GM19468 (cell line): ENCODE data around the gene PRDM15.

Source experiments
- ATAC-seq: cut with Tn5 transposase; IDR thresholded peaks from one replicate; pipeline ENCODE4 v1.9.1; 2021; ENCODE audit warnings: mild to moderate bottlenecking, moderate library complexity, moderate number of reproducible peaks; ENCODE audit not compliant: unreplicated experiment; ENCODE audit errors: extremely low read depth

Gene PRDM15

DNA sequence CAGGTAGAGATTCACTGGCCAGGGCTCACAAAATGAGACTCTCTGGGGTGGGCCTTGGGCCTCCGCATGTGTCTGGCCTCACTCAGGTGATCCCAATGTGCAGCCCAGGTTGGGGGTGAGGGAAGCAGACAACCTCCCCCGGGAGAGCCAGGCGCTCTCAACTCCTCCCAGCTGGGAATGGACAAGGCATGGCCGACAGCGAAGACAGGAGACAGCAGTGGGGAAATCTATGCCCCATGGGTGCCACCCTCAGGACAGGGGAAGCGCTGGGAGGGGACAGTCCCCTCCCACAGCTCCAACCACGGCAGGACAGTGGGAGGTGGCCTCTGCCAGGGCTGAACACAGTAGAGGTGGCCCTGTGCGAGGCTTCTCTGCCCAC, 47.7 kb downstream of the PRDM15 start:
- ATAC-seq = no peak

DNA sequence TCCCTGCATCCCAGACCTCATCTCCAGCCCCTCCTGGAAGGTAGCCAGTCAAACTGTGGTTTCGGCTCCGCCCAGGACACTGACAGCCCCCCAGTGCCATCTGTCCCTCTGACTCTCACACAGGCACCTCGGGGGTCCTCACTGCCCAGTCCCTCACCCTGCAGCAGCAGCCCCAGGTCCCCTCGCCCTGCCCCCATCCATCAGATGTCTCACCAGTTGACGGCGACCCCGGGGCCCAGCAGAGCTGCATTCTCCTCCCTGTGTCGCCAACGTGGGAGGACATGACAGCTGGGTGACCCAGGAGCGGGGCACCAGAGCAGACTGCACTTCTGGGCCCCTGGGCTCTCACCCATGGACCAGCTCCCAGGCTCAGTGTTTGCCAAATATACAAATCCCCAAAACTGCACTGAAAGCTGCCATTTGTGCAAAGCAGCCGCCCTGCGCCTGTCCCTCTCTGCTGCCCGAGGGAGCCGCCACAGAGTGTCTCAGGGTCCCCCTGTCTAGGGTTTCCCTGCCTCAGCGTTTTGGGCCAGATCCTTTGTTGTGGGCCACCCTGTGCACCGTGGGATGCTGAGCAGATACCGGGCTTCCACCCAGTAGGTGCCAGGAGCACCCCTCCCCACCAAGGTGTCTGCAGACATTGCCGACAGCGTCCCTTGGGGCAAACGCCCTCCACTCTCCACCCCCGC, 48.2 kb downstream of the PRDM15 start:
- ATAC-seq = no peak

DNA sequence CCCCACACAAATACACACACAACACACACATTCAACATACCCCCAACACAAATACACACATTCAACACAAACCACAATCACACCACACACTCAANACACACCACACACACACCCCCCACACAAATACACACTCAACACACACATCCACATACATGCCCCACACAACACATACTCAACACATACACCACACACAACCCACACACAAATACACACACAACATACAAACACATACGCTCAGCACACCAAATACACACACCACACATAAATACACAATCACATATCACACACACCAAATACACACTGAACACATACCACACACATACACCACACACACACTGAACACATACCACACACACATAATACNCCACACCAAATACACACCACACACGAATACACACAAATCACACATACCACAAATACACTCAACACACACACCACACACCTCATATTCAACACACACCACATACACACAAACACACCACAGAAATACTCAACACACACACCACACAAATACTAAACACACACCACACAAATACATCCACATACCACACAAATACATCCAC, 48.9 kb downstream of the PRDM15 start:
- ATAC-seq = no peak

DNA sequence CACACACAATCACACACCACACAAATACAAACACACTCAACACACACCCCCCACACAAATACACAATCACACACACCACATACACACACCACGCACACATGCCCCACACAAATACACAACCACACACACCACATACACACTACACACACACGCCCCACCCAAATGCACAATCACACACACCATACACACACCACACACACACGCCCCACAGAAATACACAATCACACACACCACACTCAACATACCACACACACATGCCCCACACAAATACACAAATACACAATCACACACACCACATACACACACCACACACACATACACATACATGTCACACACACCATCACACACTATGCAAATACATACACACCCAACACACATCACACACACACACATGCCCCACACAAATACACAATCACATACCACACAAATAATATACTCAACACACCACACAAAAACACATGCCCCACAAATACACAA, 50.2 kb downstream of the PRDM15 start:
- no peak for ATAC-seq

DNA sequence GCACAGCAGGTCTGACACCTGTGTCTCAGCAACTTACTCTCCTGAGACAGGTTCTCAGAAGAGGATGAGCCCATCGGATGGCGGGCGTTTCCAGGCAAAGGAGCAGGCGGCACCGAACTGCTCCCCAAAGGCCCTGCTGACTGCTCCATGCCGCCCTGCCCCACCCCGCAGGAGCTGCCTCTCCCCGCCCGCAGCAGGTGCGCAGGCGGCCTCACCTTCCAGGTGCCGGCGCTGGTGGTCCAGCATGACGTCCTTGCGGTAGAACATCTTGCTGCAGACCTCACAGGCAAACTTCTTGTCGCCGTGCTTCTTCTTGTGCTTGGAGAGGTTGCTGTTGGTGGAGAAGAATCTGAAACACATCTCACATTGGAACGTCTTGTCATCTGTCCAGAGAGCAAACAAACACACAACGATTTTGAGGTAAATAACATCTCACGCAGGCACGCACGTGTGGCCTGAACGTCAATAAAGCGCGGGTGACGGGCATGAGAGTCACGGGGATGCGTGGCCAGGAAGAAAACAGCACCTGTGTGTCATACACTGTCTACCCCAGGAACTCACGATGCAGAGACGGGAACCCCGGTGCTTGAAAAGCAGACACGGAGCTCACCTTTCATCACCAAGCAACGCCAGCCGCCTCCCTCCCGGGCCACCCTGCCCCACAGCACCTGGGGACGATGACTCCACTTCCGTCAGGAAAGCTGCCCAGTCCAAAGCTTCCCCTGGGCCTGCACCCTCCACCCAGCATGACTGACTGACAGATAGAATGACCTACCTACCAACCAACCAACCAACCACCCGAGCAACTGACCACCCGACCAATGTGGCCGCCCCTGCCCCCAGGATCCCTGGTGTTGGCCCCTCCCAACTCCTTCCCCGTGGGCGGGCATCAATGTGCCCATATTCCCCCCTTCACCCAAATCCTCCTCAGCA, 50.9 kb downstream of the PRDM15 start:
- no peak for ATAC-seq

DNA sequence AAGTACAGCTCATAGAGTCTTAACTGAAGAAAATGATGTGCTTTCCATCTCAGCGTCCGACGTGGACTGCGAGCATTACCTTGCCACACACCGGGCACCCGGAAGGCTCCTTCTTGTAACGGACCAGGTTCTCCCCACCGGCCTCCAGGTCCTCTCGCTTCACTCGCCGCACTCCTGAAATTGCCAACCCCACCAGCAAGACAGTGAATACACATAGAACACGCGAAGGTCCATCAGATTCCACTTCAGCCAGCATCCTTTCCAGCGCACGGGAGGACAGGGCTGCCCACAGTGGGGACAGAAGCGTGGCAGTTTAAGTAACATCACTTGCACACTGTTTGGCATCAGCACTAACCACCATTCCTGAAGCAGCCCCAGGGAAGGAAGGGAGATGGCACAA, 53.3 kb downstream of the PRDM15 start:
- no peak for ATAC-seq

DNA sequence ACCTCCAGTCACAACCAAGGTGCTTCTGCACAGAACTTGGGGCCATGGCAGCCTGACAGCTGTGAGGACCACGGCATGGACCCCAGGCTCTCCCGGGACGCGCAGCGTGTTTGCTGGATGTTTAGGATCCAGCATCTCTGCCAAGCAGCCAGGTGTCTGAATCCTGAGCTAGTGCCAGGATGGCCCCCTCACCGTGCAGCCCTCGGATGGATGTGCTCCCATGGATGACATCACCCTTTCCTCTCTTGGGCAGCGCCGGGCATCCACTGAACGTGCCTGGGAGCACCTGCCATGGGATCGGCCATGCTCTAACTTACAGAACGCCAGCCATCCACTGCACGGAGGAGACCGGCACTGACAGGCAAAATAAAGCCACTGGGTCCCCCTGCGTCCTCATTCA, 53.9 kb downstream of the PRDM15 start:
- no peak for ATAC-seq

DNA sequence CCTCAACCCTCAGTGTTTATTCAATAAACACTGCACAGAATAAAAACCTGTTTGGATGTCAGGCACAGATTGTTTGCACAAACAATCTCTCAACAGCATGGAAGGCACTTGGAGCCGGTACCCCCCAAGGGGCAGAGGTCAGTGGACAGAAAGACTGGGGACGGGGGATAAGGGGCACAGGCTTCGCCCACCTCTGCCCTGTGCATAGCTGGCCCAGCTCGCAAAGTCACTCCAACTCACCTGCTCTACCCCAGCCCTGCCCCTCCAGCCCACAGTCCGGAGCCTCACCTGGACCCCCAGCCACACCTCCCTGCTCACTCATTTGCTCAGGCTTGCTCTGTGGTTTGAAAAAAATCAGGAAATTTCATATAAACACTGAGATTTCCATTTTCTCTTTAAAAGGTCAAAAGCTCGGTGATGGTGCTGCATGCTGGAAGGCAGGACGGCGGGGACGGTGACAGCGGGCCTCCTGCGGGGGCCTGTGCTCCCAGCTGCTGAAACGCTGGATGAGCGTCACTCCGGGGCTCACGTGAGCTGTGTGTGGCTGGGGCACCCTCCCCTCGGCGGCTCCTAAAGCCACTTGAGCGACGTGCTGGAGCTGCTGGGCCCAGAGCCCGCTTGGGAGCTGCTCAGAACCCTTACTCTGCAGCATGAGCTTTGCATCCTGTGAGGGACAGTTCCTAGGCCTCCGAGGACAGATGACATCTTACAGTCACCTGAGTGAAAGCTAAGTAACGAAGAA, 54.5 kb downstream of the PRDM15 start:
- ATAC-seq = no peak

DNA sequence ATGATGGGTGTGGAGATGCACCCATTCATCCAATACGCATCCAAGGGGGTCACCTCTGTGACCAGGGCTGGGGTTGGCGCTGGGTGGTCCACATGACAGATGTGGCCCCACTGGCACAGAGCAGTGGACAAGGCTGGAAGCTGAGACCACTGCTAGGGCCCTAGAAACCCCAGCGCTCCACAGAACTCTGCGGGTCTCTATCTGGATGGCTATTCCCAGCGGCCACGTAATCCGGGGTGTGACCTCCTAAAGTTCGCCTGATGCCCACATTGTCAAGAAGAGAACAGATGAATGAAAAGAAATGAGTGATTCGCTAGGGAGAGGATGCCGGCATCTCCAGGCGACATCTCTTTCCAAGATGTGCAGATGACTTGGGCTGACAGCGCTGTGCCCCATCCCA, 55.2 kb downstream of the PRDM15 start:
- no peak for ATAC-seq

DNA sequence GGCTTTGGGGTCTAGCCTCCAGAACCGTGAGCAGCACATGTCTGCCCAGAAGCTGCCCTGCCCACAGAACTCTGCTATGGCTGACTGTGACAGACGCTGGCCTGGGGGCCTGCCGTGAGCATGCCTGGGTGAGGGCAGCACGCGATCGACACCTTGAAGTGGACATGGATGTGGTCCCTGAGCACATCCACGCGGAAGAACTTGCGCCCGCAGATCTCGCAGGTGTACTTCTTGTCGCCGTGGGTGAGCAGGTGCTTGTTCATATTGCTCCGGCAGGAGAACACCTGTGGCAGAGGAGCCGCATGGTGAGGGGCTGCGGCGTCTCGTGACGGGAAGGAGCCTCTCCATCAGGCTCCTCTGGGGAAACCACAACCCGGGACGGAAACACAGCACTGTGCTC, 56.0 kb downstream of the PRDM15 start:
- ATAC-seq = no peak

DNA sequence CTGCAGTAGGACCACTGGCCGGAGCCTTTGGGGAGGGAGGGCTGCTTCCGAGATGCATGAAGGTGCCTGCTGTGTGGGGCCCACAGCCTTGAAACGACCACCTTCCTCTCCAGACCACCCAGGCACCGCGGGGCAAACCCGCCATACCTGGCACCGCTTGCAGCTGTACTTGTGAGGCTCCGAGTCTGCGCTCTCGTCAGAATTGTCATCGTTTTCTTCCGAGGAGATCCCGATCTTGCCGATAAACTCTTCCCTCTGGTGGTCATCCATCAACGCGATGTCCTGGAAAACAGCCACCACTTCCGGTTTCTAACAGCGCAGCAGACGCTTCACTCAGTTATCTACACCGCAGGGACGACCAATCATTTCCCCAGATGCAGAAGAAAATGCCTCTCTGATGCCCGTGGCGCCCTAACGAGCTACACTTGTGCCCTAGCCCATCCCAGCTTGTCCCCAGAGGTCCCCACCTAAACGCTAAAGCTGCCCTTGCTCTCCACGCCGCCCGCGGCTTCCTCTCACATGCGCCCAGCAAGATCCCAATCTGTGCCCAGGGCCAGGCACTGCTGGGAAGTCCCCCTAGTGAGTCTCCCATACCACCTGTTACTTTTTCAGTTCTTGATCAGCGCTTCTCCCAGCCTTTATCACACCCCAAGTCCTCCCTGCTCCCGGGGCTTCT, 57.2 kb downstream of the PRDM15 start:
- ATAC-seq = no peak

DNA sequence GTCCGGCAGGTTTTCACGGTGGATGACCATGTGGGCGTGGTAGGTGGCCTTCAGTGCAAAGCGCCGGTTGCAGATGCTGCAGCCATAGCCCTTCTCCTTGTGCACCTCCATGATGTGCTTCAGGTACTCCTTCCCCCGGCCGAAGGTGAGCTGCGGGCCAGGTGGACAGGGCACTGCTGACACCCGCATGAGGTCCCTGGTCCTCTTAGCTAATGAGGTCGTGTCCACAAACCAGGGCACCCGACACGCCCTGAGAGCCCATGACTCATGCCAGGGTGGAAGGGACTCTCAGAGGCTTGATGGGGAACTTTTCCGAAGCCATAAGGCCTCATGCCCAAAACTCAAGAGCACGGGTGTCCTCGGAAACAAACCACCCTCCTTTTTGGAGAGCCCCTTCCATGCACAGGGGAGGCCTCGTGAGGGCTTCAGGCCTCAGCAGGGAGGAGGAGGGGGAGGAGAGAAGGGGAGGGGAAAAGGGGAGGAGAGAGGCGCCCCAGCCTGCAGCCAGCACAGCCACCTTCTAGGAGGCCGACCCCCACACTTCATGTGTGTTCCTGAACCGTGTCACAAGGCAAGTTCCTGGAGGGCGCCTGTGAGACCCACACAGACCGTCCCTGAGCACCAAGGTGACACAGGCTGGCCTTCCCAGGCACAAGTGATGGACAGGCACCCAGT, 57.9 kb downstream of the PRDM15 start:
- ATAC-seq = no peak

DNA sequence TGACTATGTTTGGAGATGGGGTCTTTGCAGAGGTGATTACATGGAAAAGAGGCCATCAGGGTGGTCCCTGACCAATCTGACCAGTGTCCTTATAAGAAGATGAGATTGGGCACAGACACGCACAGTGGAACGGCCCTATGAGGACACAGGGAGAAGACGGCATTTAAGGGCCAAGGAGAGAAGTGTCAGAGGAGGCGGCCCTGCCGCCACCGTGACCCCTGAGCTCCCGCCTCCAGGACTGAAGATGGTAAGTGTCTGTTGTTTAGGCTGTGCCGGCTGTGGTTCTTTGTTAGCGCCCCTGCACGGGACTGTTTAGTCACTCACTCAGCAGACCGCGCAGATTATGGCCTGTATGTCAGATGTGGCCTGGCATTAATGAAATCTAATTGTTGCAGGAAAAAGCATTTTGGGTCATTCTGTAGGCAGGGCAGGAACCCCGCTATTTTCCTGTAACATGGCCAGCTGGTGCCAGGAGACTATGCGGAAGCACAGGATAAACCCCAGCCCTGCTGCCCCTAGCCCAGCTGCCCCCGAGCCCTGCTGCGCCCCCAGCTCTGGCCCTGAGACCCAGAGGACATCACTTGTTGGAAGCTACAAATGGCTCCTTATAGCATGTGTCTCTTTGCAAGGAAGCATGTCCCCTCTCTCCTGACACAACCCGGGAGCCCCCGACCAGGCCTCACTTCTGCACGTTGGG, 58.6 kb downstream of the PRDM15 start:
- no peak for ATAC-seq

DNA sequence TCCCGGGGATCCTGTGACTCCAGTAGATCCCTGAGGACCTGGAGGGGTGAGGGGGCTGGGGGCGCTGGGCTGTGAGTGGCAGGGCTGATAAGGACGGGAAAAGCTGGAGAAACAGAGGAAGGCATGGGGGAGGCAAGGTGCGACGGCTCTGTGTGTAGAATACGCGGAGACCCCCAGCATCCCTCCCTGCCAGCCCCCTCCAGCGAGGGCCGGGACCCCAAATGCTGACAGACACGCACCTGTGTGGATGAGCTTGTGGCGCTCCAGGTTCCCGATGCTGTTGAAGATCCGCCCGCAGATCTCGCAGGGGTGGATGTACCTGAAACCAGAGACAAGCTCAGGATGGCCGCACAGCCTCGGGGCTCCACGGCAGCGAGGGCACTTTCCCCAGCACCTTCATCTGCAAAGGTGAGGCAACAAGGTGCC, 59.3 kb downstream of the PRDM15 start:
- ATAC-seq = no peak

DNA sequence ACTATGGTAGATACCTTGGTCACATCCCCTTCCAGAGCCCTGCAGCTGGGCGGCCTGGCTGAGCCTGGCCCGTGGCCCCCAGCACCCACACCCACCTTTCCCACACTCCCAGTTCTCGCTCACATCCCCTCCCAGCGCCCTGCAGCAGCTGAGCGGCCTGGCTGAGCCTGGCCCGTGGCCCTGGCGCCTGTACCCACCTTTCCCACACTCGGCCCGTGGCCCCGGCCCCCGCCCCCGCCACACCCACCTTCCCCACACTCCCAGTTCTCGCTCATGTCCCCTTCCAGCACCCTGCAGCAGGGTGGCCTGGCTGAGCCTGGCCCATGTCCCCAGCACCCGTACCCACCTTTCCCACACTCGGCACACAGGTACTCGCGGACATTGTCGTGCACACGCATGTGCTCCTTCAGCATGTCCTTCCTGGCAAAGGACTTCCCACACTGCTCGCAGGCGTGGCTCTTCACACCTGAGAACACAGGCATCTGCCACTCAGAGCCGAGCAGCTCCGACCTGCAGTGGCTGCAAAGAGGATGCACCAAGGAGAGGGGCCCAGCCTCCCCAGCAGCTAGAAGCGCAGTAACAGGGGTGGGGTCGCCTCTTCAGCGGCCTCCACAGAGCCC, 59.8 kb downstream of the PRDM15 start:
- no peak for ATAC-seq

DNA sequence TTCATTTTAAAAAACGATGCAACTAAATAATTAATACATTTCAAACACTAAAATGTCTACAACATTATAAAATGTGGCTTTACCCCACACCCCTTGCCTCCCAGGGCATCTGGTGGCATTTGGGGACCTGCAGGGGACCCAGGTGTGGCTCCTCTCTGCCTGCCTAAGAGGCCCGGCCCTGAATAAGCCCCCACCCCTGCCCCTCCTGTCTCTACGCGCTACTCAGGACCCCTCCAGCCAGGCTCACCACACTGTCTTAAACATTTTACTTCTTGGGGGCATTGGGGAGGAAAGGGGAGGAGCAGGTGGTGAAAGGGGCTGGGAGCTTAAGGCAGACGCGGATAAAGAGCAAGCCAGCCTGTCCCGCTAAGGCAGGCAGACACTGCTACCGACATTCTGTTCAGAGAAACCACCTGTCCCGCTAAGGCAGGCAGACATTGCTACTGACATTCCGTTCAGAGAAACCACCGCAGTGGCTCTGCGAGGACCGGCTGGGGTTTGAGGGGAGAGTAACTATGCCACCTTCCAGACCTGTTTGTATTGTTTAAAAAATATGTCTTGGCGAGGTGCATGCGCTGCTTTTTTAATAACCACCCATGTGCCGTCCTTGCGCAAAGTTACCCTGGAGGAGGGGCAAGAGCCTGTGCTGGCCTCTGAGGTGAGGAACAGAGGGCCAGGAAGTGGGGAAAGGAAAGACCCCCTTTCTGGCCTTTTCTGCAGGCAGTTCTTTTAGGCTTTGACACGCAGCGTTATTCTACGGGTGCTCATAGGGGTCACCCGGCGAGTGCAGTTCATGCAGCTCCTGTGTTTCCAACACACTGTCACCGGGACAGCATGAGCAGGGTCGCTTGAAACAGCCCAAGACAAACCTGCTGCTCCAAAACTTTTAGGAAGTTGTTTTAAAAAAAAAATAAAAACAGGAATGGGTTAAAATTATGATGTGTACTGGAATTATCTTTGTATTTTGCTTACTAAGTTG, 61.0 kb downstream of the PRDM15 start:
- no peak for ATAC-seq

DNA sequence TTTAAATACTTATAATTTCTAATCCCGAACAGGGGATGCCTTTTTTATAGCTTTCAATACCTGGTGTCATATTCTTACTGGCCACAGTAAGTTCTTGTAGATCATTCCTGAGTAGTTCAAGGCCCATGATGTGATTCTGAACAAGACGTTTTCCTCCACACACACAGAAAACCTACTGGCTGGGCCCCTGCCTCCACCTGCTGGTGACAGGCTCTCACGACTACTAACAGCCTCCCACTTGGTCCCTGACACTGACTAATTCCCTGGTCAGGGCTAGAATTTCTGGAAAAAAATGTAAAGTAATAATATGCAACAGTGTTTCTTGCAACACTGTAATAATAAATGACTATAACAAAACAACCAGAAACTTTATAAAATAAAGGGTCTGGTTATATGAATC, 61.9 kb downstream of the PRDM15 start:
- no peak for ATAC-seq
